GM19463 (cell line): ENCODE data around the gene SLC22A7.
A peak's percentile ranks its signal among the peaks of the same experiment; 100 is the strongest.
"Not testable (repeated sequence)": the region's sequence is repeated elsewhere in the genome, so short reads cannot be mapped to it uniquely, and the experiment has no call there.

Source experiments
- ATAC-seq: cut with Tn5 transposase; IDR thresholded peaks from one replicate; pipeline ENCODE4 v1.9.1; 2021; ENCODE audit warnings: mild to moderate bottlenecking, moderate library complexity; ENCODE audit not compliant: unreplicated experiment

The SLC22A7 gene

DNA sequence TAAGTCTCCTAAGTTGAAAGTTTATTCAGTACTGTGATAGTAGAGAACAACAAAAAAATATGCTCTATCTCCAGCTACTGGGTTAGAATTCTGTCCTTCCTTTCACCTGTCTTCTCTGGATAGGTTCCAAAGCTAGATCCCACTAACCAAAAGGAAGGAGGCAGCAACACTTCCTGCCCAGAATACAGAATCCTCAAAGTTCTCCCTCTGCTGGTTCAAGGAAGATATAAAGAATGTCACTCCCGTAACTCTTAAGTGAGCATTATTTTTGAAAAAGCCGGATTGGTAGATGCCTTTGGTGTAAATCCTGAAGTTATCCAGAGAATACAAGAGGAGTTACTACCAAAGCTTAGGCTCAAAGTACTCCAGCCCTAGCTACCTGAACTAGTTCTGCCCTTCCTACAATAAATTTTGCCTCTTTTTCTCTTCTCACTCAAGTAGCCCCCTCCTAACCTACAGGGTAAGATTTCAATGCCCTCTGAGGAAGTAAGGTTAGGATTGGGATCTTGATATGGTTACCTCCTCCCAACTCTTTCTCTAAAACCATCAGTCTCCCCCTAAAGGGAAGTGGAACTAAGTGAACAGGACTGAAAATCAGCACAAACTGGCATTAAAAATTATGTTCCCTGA lies 36.5 kb downstream of the SLC22A7 start:
- no peak for ATAC-seq

DNA sequence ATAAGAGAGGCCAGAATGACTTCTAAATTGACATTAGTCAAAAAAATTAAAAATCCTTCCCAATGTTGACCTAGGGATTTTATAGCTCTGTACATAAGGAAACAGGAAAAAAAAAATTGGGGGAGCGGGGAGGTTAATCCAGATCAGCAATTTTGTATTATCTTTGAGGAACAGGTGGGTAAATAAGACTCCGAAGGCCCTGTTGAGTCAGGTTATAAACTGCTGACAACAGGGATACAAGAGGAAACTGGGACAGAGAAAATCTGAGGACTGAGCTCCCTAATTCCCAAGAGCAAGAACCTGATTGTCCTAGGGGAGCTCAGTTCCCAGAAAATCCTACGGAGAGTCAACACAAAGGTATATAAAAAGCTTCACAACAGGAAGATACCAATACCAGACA lies 37.4 kb downstream of the SLC22A7 start:
- no peak for ATAC-seq

DNA sequence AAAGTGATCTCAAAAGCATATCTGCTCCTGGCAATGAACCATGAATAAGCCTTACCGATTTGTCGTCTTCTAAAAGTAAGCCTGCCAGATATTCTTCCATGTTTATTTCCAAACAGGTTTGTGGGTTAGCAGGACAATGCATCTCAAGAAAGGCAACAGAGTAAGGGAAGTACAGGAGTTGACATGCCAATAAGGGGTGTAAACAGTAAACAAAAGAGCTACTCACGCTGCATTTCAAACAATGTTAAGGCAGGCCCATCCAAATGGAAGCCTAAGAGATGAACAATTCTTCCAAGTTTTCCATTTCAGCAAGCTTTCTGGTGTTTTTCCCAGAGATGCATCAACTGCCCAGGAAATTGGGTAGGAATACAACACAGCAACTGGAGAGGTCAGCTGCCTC lies 38.3 kb downstream of the SLC22A7 start:
- ATAC-seq = no peak

DNA sequence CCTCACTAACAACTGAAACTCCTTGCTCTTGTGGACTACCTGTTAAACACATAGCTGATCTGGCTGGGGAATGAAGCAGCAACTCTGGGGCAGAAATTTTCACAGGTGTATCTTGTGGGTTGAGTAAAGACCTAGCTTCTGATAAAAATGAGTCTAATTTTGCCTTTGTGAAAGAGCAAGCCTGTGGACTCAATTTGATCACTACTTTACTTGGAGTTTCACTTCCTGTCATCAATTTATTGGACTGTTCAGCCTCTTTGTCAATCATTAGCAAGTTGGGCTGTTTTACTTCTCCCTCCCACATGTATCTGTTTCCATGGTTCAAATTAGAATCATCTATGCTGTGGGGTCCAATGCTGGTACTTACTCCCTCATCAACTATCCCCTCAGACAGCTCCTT lies 40.2 kb downstream of the SLC22A7 start:
- ATAC-seq = peak; percentile 56

DNA sequence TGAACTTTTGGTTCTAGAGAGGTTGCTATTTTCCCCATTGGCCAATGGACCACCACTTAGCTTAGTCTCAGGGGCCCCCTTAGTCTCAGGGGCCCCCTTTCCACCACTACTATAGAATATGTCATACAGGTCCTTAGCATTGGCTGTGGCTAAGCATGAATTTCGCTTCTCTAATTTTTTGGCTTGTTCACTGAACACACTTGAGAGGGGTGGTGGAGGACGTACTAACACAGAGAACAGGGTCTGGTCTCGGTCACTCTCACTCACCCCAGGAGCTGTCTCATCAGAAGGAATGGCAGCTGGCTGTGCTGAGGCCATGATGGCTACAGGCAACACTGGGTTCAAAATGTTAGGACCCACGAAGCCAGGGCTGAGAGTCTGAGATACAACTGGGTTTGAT lies 41.1 kb downstream of the SLC22A7 start:
- peak; percentile 82 for ATAC-seq

DNA sequence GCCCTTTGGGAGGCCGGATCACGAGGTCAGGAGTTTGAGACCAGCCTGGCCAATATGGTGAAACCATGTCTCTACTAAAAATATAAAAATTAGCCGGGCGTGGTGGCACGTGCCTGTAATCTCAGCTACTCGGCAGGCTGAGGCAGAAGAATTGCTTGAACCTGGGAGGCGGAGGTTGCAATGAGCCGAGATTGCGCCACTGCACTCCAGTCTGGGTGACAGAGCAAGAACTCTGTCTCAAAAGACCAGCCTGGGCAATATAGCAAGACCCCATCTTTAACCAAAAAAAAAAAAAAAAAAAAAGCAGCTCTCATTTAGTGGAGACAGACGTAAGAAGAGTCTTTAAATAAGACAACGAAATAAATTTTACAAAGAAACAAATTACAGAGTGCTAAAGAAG lies 48.2 kb downstream of the SLC22A7 start:
- ATAC-seq = not testable (repeated sequence)

DNA sequence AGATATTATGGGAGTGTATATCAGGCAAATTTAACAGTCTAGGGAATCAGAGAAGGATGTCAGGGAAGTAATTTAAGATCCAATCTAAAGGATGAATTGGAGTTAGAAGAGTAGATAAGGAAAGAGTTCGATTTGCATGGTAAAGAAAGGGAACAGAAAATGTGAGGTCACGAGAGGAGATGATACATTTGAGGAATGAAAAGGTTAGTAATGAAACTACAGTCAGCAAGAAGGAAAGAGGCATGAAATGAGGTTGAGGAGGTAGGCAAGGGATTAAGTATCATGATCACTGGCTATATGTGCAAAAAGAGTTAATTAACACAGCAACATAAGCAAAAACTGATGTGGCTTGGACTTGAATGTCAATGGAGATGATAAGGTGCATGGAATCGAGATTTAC lies 49.0 kb downstream of the SLC22A7 start:
- ATAC-seq = no peak

DNA sequence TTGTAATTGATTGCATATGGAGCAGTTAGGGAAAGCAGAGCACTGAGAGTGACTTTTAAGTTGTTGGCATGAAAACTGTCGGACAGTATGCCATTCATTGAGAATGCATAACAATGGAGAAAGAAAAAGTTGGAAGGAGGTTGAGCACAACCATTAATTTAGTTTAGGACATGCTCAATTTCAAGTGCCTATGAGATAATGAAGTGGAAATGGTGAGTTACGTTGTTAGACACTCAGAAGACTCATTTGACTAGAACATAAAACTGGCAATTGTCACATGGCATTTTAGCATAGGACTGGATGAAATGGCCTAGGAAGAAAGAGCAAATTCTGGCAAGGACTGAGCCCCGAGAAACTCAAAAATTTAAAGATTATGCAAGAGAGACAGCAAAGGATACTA lies 49.4 kb downstream of the SLC22A7 start:
- ATAC-seq = no peak

DNA sequence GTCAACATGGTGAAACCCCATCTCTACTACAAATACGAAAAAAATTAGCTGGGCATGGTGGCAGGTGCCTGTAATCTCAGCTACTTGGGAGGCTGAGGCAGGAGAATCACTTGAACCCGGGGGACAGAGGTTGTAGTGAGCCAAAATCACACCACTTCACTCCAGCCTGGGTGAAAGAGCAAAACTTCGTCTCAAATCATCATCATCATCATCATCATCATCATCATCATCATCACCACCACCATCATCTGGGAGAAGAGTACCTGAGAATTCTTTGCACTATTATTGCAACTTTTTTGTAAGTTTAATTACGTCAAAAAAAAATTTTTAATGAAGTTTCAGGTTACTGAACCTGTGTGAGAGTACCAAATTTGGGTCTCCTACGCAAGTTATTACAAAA lies 53.9 kb downstream of the SLC22A7 start:
- not testable (repeated sequence) for ATAC-seq
